GM12864 (cell line): Measurements from ENCODE around the gene GLYR1.

Experiments used
- DNase-seq: peaks from one replicate; pipeline ENCODE4 v3.0.0-alpha.2; 2011; ENCODE audit warnings: low read depth
- H3K4me3 ChIP-seq: 2 replicates; pipeline ENCODE4 v1.5.1; 2011; ENCODE audit warnings: mild to moderate bottlenecking, low read depth, low read length, control low read depth
- TF ChIP-seq, protein P1 (sequence below): IDR thresholded peaks from 2 replicates; pipeline ENCODE4 v1.5.1; 2011; ENCODE audit warnings: low read depth, mild to moderate bottlenecking, moderate library complexity, low read length, control low read depth, inconsistent platforms; ENCODE audit errors: missing control alignments

The GLYR1 gene

DNA sequence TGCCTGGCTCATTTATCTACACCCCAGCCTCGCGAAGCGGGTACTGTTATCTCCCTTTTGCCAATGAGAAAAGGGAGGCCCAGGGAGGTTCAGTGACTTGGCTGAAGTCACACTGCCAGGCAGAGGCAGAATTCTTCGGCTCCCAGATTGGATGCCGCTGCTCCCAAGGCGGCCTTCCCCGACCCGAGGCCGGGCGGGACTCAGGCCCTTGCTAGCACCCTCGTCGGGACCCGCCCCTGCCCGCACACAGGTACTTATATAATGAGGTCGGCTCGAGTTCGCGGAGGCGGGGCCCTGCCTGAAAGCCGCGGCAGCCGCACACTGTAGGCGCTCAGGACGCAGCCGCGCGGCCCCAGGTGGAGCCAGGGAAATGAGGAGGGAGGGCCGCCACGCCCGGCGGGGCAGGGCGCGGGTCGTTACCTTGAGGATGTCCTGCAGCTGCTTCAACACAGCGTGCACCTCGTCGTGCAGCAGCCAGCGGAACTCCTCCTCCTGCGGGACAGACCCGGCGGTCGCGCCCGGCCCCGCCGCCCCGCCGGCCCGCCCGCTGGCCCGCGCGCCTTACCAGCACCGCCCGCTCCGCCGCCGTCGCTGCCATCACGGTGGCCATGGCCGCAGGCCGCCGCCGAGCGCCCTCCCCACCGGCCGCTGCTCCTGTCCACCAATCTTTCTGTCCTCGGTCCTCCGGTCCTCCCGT is 45.0 kb downstream of the GLYR1 start, which contains the start of gene ROGDI:
TSS of gene ROGDI (minus strand) at position 672 of the 697 bp plus-strand sequence. CDS start at position 610, 62 bp downstream.
- peak within 1 kb of the TSS; percentile 77 for H3K4me3 ChIP-seq
- TF ChIP-seq, protein P1, sequence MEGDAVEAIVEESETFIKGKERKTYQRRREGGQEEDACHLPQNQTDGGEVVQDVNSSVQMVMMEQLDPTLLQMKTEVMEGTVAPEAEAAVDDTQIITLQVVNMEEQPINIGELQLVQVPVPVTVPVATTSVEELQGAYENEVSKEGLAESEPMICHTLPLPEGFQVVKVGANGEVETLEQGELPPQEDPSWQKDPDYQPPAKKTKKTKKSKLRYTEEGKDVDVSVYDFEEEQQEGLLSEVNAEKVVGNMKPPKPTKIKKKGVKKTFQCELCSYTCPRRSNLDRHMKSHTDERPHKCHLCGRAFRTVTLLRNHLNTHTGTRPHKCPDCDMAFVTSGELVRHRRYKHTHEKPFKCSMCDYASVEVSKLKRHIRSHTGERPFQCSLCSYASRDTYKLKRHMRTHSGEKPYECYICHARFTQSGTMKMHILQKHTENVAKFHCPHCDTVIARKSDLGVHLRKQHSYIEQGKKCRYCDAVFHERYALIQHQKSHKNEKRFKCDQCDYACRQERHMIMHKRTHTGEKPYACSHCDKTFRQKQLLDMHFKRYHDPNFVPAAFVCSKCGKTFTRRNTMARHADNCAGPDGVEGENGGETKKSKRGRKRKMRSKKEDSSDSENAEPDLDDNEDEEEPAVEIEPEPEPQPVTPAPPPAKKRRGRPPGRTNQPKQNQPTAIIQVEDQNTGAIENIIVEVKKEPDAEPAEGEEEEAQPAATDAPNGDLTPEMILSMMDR, result no peak
- peak; percentile 57 for DNase-seq

DNA sequence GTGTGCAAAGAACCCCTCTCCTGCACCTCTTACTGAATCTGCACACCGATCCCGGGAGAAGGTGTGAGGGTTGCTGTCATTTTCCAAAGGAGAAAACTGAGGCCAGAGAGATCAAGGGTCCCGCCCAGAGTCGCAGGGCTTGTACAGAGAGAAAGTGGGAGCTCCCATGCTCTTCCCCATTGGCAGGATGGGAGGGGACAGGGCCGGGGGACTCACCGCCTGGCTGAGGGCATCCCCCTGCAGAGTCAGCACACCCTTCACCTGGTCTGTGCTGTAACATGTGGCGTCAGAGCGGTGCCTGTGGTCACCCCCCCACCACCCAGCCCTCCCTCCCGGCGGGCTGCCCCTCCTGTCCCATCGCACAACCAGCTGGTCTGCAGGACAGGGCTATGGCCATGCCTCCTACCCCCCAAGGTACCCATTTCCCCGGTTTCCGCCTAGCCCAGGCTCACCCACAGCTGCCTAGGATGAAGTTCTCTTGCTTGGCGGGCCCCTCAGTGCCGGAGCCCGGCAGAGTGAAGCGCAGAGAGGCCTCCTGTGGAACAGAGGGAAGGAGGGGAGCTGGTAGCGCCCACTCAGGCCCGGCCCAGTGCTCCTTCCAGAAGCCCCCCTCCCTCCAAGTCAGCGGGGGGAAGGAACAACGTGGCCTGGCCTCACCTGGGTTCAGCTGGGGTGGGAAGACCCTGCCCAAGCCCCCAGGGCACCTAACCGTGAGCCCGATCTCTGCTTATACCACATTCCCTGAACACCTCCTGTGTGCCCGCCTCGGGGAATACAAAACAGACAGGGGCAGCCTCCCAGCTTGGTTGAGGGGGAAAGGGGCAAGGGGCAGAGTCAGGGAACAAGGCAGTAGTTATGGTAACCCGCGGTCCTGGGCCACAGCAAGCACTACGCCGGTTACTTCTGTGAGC is 45.8 kb downstream of the GLYR1 start:
- TF ChIP-seq, protein P1, result no peak
- peak overlapping the region; percentile 77 for H3K4me3 ChIP-seq
- no peak for DNase-seq

DNA sequence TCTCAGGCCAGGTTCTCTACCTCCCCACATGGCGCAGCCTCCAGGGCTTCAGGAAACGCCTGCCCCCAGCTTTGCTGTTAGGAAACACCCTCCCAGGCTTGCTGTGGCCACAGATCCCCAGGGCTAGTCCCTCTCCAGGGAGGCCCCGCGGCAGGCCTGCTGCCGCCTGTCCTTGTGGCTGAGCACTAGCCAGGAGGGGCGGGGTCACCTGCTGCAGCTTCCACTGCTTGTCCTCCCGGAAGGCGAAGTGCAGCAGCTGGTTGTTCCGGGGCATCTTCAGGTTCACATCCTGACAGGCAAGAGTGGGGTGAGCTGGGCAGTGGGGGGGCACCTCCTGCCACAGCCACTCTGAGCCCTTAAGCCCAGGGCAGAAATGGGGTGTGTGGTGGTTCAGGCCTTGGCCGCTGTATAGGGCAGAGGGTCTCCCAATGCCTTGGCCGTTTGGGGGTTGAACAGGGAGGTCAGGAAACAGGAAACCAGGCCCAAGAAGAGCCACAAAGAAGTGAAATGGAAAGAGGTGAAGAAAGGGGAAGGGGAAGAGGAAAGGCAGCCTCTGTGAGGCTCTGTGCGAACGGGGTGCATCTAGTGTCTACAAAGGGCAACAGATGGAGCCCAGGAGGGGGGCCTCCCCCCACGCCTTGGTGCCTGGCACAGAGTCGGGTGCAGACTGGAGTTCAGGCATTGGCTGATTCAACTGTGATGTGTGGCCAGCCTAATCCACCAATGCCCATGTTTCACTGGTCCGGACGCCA is 46.6 kb downstream of the GLYR1 start:
- H3K4me3 ChIP-seq, result peak overlapping the region; percentile 36
- peak; percentile 29 for DNase-seq
- TF ChIP-seq, protein P1, result no peak

DNA sequence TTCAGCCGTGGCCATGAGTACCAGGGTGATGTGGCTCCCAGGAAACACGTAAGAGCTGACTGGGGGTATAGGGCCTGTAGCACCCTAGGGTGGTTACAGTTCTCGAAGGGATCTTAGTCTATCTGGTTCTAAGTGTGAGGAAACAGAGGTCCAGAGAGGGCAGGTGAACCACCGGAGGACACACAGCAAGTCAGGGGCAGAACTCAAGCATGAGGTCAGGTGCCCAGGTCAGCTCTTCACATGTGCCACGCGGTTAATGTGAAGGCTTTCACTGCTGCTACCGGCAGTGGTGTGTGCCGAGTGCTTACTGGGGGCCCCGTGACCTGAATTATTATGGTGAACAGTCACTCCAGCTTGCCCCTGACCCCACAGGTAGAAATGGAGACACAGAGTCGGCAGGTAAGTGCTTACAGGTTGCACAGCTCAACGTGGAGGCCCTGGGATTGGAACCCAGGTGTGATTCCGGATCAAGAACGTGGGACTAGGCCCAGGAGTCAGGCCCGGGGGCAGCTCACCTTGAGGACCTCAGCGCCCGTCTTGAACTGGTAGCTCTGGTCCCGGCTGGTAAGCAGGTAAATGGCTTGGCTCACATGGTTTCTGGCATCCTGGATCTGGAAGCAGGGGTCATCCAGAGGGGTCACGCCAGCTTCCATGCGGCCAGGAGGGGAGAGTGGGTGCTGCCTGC is 47.8 kb downstream of the GLYR1 start:
- H3K4me3 ChIP-seq, result no peak overlapping the region
- TF ChIP-seq, protein P1, result no peak
- DNase-seq, result no peak

DNA sequence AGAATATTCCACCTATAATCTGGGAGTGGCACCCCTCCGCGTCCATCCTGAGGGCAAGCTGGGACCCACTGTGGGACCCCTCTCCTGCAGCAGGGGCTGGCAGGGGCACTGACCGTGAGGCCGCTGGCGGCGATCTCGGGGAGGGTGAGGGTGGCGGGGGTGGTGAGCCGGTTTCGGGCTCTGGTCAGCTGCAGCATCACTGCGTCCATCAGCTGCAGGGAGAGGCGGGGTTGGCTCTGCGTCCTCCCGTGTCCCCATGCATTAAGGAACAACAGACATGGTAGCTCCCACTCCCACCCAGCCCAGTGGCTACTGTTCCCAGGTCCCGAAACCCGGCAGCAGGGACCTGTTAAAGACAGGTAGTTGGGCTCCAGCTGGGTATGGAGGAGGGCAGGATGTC is 48.6 kb downstream of the GLYR1 start:
- TF ChIP-seq, protein P1, result no peak
- H3K4me3 ChIP-seq, result no peak overlapping the region
- DNase-seq, result no peak

DNA sequence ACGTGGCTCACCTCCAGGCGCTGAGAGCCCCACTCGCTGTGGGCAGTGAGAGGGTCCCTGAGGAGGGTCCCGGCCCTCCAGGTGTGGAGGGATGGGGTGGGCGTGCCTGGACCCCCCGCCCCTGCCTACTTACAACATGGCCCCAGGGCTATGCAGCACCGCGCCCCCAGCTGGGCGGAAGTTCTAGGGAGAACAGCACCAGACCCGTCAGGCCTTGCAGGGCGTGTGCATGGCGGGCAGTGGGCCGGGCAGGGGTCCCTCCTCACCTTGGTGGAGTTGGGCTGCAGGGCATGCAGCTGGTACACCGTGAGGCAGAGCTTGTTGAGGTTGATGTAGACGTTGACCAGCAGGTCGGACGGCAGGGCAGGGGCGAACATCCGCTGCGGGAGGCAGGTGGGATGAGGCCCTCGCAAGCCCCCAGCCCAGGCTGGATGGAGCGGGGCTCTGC is 49.3 kb downstream of the GLYR1 start:
- H3K4me3 ChIP-seq, result no peak overlapping the region
- TF ChIP-seq, protein P1, result no peak
- DNase-seq, result no peak
